Gastrocnemius medialis (tissue), 4 donors: Measurements from ENCODE around the gene ETNK1.
"Not testable (repeated sequence)": the region's sequence is repeated elsewhere in the genome, so short reads cannot be mapped to it uniquely, and the experiment has no call there.

Source experiments
- CTCF ChIP-seq, 5 experiments: fragments of 450-650 bp in 3 of 5; fragments of 200-600 bp in 2 of 5; sonication (generic) in 2 of 5; IDR thresholded peaks in 4 of 5; conservative IDR thresholded peaks in 1 of 5; 1 replicate in 4 of 5; 2 replicates in 1 of 5; pipeline ENCODE4 v1.5.1; 2016 to 2019; ENCODE audit warnings: antibody characterized with exemption in 5 of 5, mild to moderate bottlenecking in 3 of 5, moderate library complexity in 3 of 5
- POLR2A ChIP-seq, 2 donors: fragments of 450-650 bp; IDR thresholded peaks; one replicate each; pipeline ENCODE4 v1.6.1; 2017; ENCODE audit warnings: antibody characterized with exemption in 2 of 2, mild to moderate bottlenecking in 2 of 2, moderate library complexity in 2 of 2

GRCh38 chr12:22692467-22692866, 67.5 kb downstream of the ETNK1 start:
- TF ChIP-seq CTCF (IDR thresholded peaks at IDR 0.05 in 4 of 5, conservative IDR thresholded peaks at IDR 0.05 in 1 of 5); POLR2A (IDR thresholded peaks at IDR 0.05): not testable (repeated sequence)
